Measurements from ENCODE around the gene ZBTB34. TPM values are rescaled to one million over a fixed set of nuclear protein-coding genes. Genes with fewer than 3 reads are reported as not detected.

Gene ZBTB34
- total and polyA plus RNA-seq, 8 donors: 9.9 to 25.3 (median 23.9) TPM

DNA sequence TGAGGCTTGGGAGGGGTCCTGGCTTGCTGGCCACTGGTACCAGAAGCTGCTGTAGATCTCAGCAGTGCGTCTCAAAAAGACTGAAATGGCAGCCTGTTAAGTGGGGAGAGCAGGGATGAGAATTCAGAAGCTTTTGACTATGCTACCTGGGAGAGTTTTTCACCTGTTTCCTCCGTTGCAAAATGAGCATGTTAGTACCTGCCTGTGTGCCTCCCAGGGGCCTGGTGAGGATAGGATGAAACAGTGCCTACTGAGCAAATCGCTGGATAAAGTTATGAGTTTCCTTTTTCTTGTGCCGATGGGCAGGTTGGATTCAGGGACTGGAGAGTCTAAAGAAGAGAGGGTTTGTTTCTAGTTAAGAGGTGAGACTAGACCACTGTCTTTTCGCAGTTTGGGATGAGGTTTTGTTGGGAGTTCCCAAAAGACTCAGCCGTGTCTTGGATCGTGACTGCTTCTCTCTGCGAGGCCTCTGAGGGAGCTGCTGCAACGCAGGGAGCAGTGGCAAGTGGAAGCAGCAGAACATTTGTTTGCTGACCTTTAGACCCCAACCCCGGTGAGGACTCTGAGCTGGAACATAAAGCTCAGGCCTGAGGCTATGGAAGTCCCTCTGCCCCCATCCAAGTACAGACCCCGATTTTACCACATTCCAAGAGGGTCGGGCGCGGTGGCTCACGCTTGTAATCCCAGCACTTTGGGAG, 55.6 kb downstream of the ZBTB34 start:
- ATAC-seq: no peak
- intact Hi-C loops (cut with DNase I): no loop called here

DNA sequence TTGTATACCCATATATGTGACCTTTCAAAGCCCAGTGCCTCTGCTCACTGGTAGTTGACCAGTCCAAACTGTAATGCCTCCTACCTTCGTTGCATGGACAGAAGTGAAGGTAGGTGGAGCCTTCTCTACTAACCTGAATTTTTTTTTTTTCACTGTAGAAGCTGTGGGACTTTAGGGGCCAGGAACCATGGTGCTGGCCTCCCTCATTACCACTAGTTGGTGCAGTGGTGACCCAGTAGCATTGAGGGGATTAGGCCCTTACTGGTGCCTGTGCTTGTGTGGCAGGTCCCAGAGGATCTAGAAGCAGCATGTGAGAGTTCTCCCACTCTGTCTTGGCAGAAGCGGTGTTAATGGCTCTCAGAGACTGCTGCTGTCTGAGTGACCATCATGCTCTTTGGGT, 56.5 kb downstream of the ZBTB34 start:
- TF ChIP-seq, protein P1, sequence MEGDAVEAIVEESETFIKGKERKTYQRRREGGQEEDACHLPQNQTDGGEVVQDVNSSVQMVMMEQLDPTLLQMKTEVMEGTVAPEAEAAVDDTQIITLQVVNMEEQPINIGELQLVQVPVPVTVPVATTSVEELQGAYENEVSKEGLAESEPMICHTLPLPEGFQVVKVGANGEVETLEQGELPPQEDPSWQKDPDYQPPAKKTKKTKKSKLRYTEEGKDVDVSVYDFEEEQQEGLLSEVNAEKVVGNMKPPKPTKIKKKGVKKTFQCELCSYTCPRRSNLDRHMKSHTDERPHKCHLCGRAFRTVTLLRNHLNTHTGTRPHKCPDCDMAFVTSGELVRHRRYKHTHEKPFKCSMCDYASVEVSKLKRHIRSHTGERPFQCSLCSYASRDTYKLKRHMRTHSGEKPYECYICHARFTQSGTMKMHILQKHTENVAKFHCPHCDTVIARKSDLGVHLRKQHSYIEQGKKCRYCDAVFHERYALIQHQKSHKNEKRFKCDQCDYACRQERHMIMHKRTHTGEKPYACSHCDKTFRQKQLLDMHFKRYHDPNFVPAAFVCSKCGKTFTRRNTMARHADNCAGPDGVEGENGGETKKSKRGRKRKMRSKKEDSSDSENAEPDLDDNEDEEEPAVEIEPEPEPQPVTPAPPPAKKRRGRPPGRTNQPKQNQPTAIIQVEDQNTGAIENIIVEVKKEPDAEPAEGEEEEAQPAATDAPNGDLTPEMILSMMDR (IDR thresholded peaks at IDR 0.05): no peak
- H3K36me3 ChIP-seq: no peaks in the 10 kb centered on the region
- H3K4me3 ChIP-seq: no peak overlapping the region
- no peak overlapping the region for H3K27ac ChIP-seq
- ATAC-seq: no peak
- no peaks in the 10 kb centered on the region for H3K9me3 ChIP-seq
- peaks cover 0 to 12% of the 10 kb centered on the region in 2 donors for H3K27me3 ChIP-seq
- DNase-seq: no peak
- H3K4me1 ChIP-seq: peaks cover 0 to 18% of the 10 kb centered on the region in 2 donors
- intact Hi-C loops (cut with DNase I): no loop called here

More for the DNA sequence above, 55.6 kb downstream of the ZBTB34 start:
- no peak overlapping the region for H3K27ac ChIP-seq
- H3K36me3 ChIP-seq: no peaks in the 10 kb centered on the region
- peaks cover 0 to 18% of the 10 kb centered on the region in 2 donors for H3K4me1 ChIP-seq
- no peak for DNase-seq
- peak overlapping the region in 1 of 2 donors; percentile 48 for H3K4me3 ChIP-seq
- TF ChIP-seq, protein P1 (IDR thresholded peaks at IDR 0.05): no peak
- H3K27me3 ChIP-seq: peaks cover 0 to 12% of the 10 kb centered on the region in 2 donors
- H3K9me3 ChIP-seq: no peaks in the 10 kb centered on the region

DNA sequence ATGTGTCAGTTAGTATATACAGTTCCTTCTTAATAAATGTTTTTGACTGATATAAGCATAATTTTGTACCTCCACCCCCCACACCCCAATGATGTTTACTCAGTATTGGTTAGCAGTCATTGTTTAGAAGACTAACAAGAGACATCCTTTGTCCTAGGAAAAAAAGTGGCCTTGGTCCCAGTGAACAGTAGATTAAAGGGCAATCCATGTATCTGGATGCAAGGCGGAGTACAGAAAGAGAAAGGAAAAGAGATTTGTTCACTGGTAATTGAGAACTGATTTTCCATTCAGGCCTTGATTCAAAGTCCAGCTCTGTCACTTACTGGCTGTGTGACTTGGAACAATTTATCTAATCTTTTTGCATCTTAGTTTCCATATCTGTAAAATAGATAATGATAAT, 58.8 kb downstream of the ZBTB34 start:
- intact Hi-C loops (cut with DNase I): no loop called here
- no peak overlapping the region for H3K27ac ChIP-seq

DNA sequence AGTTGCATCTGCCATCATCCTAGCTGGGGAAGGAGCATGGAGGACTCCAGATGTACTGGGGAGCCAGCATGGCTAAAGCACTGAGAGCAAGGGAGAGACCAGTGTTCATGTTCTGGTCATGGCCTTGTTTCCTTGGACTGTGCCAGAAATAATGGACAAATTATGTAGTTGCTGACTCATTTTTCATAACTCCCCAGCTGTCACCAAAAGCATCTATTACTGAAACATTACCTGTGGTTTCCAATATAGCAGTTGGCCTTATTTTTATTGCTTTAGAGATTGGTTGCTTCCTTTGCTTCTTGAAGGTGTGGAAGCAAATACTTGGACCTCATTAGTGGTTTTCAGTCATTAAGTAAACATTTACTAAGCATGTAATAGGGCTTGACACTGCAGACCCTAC, 65.4 kb downstream of the ZBTB34 start:
- no peaks in the 10 kb centered on the region for H3K9me3 ChIP-seq
- intact Hi-C loops (cut with DNase I): no loop called here
- H3K27me3 ChIP-seq: no peaks in the 10 kb centered on the region
- H3K4me3 ChIP-seq: no peak overlapping the region
- no peak overlapping the region for H3K27ac ChIP-seq
- H3K36me3 ChIP-seq: no peaks in the 10 kb centered on the region
- H3K4me1 ChIP-seq: no peaks in the 10 kb centered on the region
- TF ChIP-seq, protein P1 (IDR thresholded peaks at IDR 0.05): no peak
- no peak for DNase-seq
- ATAC-seq: no peak

More for the DNA sequence above, 58.8 kb downstream of the ZBTB34 start:
- no peaks in the 10 kb centered on the region for H3K36me3 ChIP-seq
- ATAC-seq (no peak), DNase-seq (no peak)
- H3K4me1 ChIP-seq: peaks cover 0 to 14% of the 10 kb centered on the region in 2 donors
- no peaks in the 10 kb centered on the region for H3K27me3 ChIP-seq
- H3K4me3 ChIP-seq: no peak overlapping the region
- no peaks in the 10 kb centered on the region for H3K9me3 ChIP-seq
- TF ChIP-seq, protein P1 (IDR thresholded peaks at IDR 0.05): no peak

DNA sequence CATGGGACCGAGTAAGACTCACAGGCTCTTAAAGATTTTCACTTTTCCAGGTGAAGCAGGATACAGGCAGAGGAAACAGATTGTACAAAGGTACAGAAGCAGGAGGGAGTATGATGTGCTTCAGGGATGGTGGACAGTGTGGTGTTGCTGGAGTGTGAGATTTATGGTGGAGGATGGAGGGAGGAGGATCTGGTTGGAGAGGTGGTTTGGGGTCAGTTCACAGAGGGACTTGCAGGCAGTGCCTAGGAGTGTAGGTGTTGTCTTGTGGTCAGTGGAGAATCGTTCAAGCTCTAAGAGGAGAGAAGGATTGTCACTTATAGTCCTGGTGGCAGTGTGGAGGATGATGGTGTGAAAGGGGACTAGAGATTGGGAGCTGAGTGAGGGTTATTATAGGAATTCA, 65.9 kb downstream of the ZBTB34 start:
- Histone ChIP-seq H3K36me3 (no peaks in the 10 kb centered on the region), H3K27me3 (no peaks in the 10 kb centered on the region), H3K27ac (no peak overlapping the region), H3K4me3 (no peak overlapping the region), H3K9me3 (no peaks in the 10 kb centered on the region), H3K4me1 (no peaks in the 10 kb centered on the region)
- no peak for DNase-seq
- no peak for ATAC-seq
- intact Hi-C loops (cut with DNase I): no loop called here
- TF ChIP-seq, protein P1 (IDR thresholded peaks at IDR 0.05): no peak

Measured in left lung (tissue), 10 donors.